ENCODE results near the gene ZDHHC20. TPM values are rescaled to one million over a fixed set of nuclear protein-coding genes. Genes with fewer than 3 reads are reported as not detected.

Gene ZDHHC20
- total and polyA plus RNA-seq, 10 of the 15 experiments (the other 5 are each of a cell fraction or from before 2014, with no cell fraction given): 8.6 to 57.8 (median 41.7) TPM

DNA sequence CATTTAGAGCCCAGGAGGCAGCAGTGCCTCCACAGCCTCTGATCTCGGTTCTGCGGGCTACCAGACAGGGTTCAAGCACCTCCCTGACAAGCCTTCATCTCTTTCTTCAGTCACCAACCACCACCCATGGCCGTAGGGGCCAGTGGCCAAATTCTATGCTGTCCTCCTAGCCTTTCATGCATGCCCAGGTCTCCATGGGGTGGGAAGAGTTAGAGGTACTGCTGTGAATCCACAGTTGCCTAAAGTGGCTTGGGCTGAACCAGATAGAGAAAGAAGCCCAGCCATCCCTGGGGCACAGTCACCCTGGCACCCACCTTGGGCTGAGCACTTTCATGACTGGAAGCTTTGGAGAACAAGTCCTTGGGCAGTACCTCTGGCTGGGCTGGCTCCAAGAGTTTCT, 97.4 kb downstream of the ZDHHC20 start:
- CTCF ChIA-PET: no interaction called here
- RAD21 ChIA-PET (ENCODE audit: unreplicated experiment): no interaction called here

More for the DNA sequence above, 97.4 kb downstream of the ZDHHC20 start:
- H3K4me2 ChIP-seq (ENCODE audit: control insufficient read depth, insufficient read depth): no peak overlapping the region
- 37% methylated on average over 3 of the region's 3 CpGs for WGBS (ENCODE audit: insufficient coverage, insufficient replicate concordance, low lambda C conversion rate, missing lambda C conversion rate)
- no peak overlapping the region for H3K9ac ChIP-seq (ENCODE audit: control insufficient read depth, insufficient read depth, low read length)
- ChIA-PET POLR2A (no interaction called here), SMC1A (ENCODE audit: uncharacterized antibody, unreplicated experiment) (no interaction called here)
- no peaks in the 10 kb centered on the region for H3K79me2 ChIP-seq (ENCODE audit: control insufficient read depth, insufficient read depth, low read length)
- H3K27me3 ChIP-seq (replicated peaks in 1 of 2; ENCODE audit: control insufficient read depth in 2 of 2, insufficient read depth in 2 of 2, low read length in 1 of 2): no peaks in the 10 kb centered on the region
- no peak for DNase-seq (ENCODE audit: low read depth, low spot score)
- no TSS peak for BruUV-seq (replicated peaks)
- no peak for ATAC-seq
- in situ Hi-C loops (cut with MboI) (no loop called here), intact Hi-C loops (cut with micrococcal nuclease; ENCODE audit: unreplicated experiment) (no loop called here)
- H2AFZ ChIP-seq (ENCODE audit: control insufficient read depth, low read depth, low read length): no peak overlapping the region
- no peaks in the 10 kb centered on the region for H3K4me1 ChIP-seq (ENCODE audit: control insufficient read depth, insufficient read depth, low read length)
- H3K4me3 ChIP-seq: no peak overlapping the region
- no peak for FAIRE-seq
- H3K27ac ChIP-seq (ENCODE audit: control insufficient read depth, insufficient read depth): no peak overlapping the region
- no peaks in the 10 kb centered on the region for H3K36me3 ChIP-seq (ENCODE audit: control insufficient read depth in 2 of 2, insufficient read depth in 2 of 2, low read length in 1 of 2)
- TF ChIP-seq, protein P1, sequence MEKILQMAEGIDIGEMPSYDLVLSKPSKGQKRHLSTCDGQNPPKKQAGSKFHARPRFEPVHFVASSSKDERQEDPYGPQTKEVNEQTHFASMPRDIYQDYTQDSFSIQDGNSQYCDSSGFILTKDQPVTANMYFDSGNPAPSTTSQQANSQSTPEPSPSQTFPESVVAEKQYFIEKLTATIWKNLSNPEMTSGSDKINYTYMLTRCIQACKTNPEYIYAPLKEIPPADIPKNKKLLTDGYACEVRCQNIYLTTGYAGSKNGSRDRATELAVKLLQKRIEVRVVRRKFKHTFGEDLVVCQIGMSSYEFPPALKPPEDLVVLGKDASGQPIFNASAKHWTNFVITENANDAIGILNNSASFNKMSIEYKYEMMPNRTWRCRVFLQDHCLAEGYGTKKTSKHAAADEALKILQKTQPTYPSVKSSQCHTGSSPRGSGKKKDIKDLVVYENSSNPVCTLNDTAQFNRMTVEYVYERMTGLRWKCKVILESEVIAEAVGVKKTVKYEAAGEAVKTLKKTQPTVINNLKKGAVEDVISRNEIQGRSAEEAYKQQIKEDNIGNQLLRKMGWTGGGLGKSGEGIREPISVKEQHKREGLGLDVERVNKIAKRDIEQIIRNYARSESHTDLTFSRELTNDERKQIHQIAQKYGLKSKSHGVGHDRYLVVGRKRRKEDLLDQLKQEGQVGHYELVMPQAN (conservative IDR thresholded peaks at IDR 0.05): no peak
- TF ChIP-seq, protein P2, sequence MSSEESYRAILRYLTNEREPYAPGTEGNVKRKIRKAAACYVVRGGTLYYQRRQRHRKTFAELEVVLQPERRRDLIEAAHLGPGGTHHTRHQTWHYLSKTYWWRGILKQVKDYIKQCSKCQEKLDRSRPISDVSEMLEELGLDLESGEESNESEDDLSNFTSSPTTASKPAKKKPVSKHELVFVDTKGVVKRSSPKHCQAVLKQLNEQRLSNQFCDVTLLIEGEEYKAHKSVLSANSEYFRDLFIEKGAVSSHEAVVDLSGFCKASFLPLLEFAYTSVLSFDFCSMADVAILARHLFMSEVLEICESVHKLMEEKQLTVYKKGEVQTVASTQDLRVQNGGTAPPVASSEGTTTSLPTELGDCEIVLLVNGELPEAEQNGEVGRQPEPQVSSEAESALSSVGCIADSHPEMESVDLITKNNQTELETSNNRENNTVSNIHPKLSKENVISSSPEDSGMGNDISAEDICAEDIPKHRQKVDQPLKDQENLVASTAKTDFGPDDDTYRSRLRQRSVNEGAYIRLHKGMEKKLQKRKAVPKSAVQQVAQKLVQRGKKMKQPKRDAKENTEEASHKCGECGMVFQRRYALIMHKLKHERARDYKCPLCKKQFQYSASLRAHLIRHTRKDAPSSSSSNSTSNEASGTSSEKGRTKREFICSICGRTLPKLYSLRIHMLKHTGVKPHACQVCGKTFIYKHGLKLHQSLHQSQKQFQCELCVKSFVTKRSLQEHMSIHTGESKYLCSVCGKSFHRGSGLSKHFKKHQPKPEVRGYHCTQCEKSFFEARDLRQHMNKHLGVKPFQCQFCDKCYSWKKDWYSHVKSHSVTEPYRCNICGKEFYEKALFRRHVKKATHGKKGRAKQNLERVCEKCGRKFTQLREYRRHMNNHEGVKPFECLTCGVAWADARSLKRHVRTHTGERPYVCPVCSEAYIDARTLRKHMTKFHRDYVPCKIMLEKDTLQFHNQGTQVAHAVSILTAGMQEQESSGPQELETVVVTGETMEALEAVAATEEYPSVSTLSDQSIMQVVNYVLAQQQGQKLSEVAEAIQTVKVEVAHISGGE (CRISPR knock-in tag; IDR thresholded peaks at IDR 0.05): no peak
- TF ChIP-seq NFIC (IDR thresholded peaks at IDR 0.05; ENCODE audit: low read depth, low read length): no peak
- TF ChIP-seq YY1 (IDR thresholded peaks at IDR 0.05; ENCODE audit: low read depth, low read length): no peak
- TF ChIP-seq RAD51 (IDR thresholded peaks at IDR 0.05): no peak
- TF ChIP-seq FOXK2 (IDR thresholded peaks at IDR 0.05): no peak
- TF ChIP-seq SMAD5 (IDR thresholded peaks at IDR 0.05; ENCODE audit: low read depth): no peak
- no peak for TF ChIP-seq RELA (IDR thresholded peaks at IDR 0.05; ENCODE audit: borderline replicate concordance, partially characterized antibody)
- TF ChIP-seq SMARCA5 (IDR thresholded peaks at IDR 0.05): no peak
- TF ChIP-seq HDAC6 (IDR thresholded peaks at IDR 0.05; ENCODE audit: unreplicated experiment): no peak
- no peak for TF ChIP-seq MTA3 (IDR thresholded peaks at IDR 0.05; ENCODE audit: borderline replicate concordance, low read length)
- H3K9me3 ChIP-seq (replicated peaks; ENCODE audit: control insufficient read depth, insufficient read depth, low read length): no peaks in the 10 kb centered on the region
- no peaks in the 10 kb centered on the region for H4K20me1 ChIP-seq (ENCODE audit: control insufficient read depth, insufficient read depth)
